H54 (cell line): Measurements from ENCODE around the gene CAVIN3.

ENCODE experiments used
- DNase-seq: peaks from one replicate; pipeline ENCODE4 v3.0.0; 2011; ENCODE audit warnings: low spot score, mixed read lengths; ENCODE audit not compliant: insufficient read length
- FAIRE-seq: peaks from 3 replicates; lab custom pipeline; 2011; peaks lifted over from hg19 to GRCh38; lab: Jason Lieb, UNC
- POLR2A ChIP-seq: IDR thresholded peaks from 2 replicates; pipeline ENCODE4 v1.6.1; 2011; ENCODE audit warnings: low read depth, mild to moderate bottlenecking, low read length

Gene CAVIN3

GRCh38 chr11:6270584-6271246, 49.6 kb downstream of the CAVIN3 start:
- no peak for FAIRE-seq

GRCh38 chr11:6269994-6270393, 50.3 kb downstream of the CAVIN3 start:
- no peak for FAIRE-seq
- DNase-seq: no peak
- TF ChIP-seq POLR2A: no peak

More at GRCh38 chr11:6270584-6271246, 49.6 kb downstream of the CAVIN3 start:
- DNase-seq: no peak
- TF ChIP-seq POLR2A: no peak
